Activated naive CD8-positive, alpha-beta T cell treated with anti-CD3 and anti-CD28 coated beads for 36 hours (primary cell): ENCODE data around the gene TMPRSS9. TPM values are rescaled to one million over a fixed set of nuclear protein-coding genes. Genes with fewer than 3 reads are reported as not detected.
"Not testable (repeated sequence)": the region's sequence is repeated elsewhere in the genome, so short reads cannot be mapped to it uniquely, and the experiment has no call there.

Experiments
- DNase-seq: peaks from one replicate; pipeline ENCODE4 v3.0.0; 2021
- H3K27ac Mint-ChIP-seq: one replicate; pipeline ENCODE4 v1.8.0; 2022; ENCODE audit warnings: mild to moderate bottlenecking, moderate library complexity, mixed read lengths
- H3K27me3 Mint-ChIP-seq: one replicate; pipeline ENCODE4 v1.8.0; 2022; ENCODE audit warnings: mild to moderate bottlenecking, mixed read lengths
- H3K36me3 Mint-ChIP-seq: one replicate; pipeline ENCODE4 v1.8.0; 2021; ENCODE audit warnings: mild to moderate bottlenecking, mixed read lengths
- H3K4me1 Mint-ChIP-seq: one replicate; pipeline ENCODE4 v1.8.0; 2021; ENCODE audit warnings: mixed read lengths
- H3K4me3 Mint-ChIP-seq: one replicate; pipeline ENCODE4 v1.8.0; 2022; ENCODE audit warnings: mild to moderate bottlenecking, moderate library complexity, mixed read lengths
- H3K9me3 Mint-ChIP-seq: one replicate; pipeline ENCODE4 v1.8.0; 2022; ENCODE audit warnings: mixed read lengths
- total RNA-seq, 2 experiments: library from RNA; stranded (reverse); gene quantifications; one replicate each; pipeline ENCODE4 v1.2.3, GENCODE V29; 2021

TMPRSS9 gene
- total RNA-seq, 2 experiments from 2014 or later = not detected

- Mint-ChIP-seq H3K4me3 (no peak overlapping the region), H3K4me1 (peaks cover 4% of the 10 kb centered on the region), H3K27me3 (peaks cover 7% of the 10 kb centered on the region), H3K9me3 (peaks cover 11% of the 10 kb centered on the region), H3K27ac (no peak overlapping the region), H3K36me3 (no peaks in the 10 kb centered on the region)
- DNase-seq = no peak
Measured at GRCh38 chr19:2381148-2381820, 21.2 kb downstream of the TMPRSS9 start.

GRCh38 chr19:2382530-2383222 is 22.6 kb downstream of the TMPRSS9 start:
- Mint-ChIP-seq H3K4me1 (peaks cover 2% of the 10 kb centered on the region), H3K36me3 (no peaks in the 10 kb centered on the region), H3K9me3 (peaks cover 9% of the 10 kb centered on the region), H3K27ac (no peak overlapping the region), H3K4me3 (no peak overlapping the region), H3K27me3 (peaks cover 5% of the 10 kb centered on the region)
- DNase-seq = no peak

- Mint-ChIP-seq H3K9me3 (no peaks in the 10 kb centered on the region), H3K27ac (no peak overlapping the region), H3K4me1 (peaks cover 2% of the 10 kb centered on the region), H3K4me3 (no peak overlapping the region), H3K27me3 (peaks cover 4% of the 10 kb centered on the region), H3K36me3 (no peaks in the 10 kb centered on the region)
- DNase-seq = no peak
Measured at GRCh38 chr19:2385053-2385721, 25.1 kb downstream of the TMPRSS9 start.

GRCh38 chr19:2387367-2388288 is 27.6 kb downstream of the TMPRSS9 start:
- H3K9me3 Mint-ChIP-seq = no peaks in the 10 kb centered on the region
- no peaks in the 10 kb centered on the region for H3K36me3 Mint-ChIP-seq
- no peak overlapping the region for H3K4me3 Mint-ChIP-seq
- DNase-seq = no peak
- no peak overlapping the region for H3K27ac Mint-ChIP-seq
- peaks cover 5% of the 10 kb centered on the region for H3K4me1 Mint-ChIP-seq
- H3K27me3 Mint-ChIP-seq = peaks cover 4% of the 10 kb centered on the region

GRCh38 chr19:2389594-2389993 is 29.5 kb downstream of the TMPRSS9 start:
- no peak overlapping the region for H3K27ac Mint-ChIP-seq
- peaks cover 13% of the 10 kb centered on the region for H3K4me1 Mint-ChIP-seq
- H3K9me3 Mint-ChIP-seq = no peaks in the 10 kb centered on the region
- DNase-seq = no peak
- H3K4me3 Mint-ChIP-seq = no peak overlapping the region
- H3K27me3 Mint-ChIP-seq = no peaks in the 10 kb centered on the region
- H3K36me3 Mint-ChIP-seq = no peaks in the 10 kb centered on the region

GRCh38 chr19:2391118-2391725 is 31.2 kb downstream of the TMPRSS9 start:
- no peaks in the 10 kb centered on the region for H3K27me3 Mint-ChIP-seq

GRCh38 chr19:2392366-2392765 is 32.3 kb downstream of the TMPRSS9 start:
- DNase-seq = no peak
- Mint-ChIP-seq H3K27ac (no peak overlapping the region), H3K9me3 (no peaks in the 10 kb centered on the region), H3K27me3 (no peaks in the 10 kb centered on the region), H3K4me3 (no peak overlapping the region), H3K4me1 (peaks cover 15% of the 10 kb centered on the region), H3K36me3 (no peaks in the 10 kb centered on the region)

More at GRCh38 chr19:2391118-2391725, 31.2 kb downstream of the TMPRSS9 start:
- DNase-seq = peak; percentile 15
- Mint-ChIP-seq H3K9me3 (no peaks in the 10 kb centered on the region), H3K4me1 (peaks cover 15% of the 10 kb centered on the region), H3K27ac (no peak overlapping the region), H3K4me3 (no peak overlapping the region), H3K36me3 (no peaks in the 10 kb centered on the region)

- H3K4me3 Mint-ChIP-seq, H3K27me3 Mint-ChIP-seq, H3K9me3 Mint-ChIP-seq, H3K36me3 Mint-ChIP-seq: not testable (repeated sequence)
- Mint-ChIP-seq H3K27ac (peak overlapping the region; percentile 59), H3K4me1 (peaks cover 15% of the 10 kb centered on the region)
- peak; percentile 25 for DNase-seq
Measured at GRCh38 chr19:2392899-2393298, 32.8 kb downstream of the TMPRSS9 start.

- H3K27ac Mint-ChIP-seq = no peak overlapping the region
- no peak overlapping the region for H3K4me3 Mint-ChIP-seq
- H3K4me1 Mint-ChIP-seq = peaks cover 15% of the 10 kb centered on the region
- no peaks in the 10 kb centered on the region for H3K27me3 Mint-ChIP-seq
- H3K9me3 Mint-ChIP-seq = no peaks in the 10 kb centered on the region
- H3K36me3 Mint-ChIP-seq = no peaks in the 10 kb centered on the region
- DNase-seq = peak; percentile 33
Measured at GRCh38 chr19:2394054-2394441, 34.0 kb downstream of the TMPRSS9 start.

GRCh38 chr19:2394442-2395292 is 34.6 kb downstream of the TMPRSS9 start:
- peak overlapping the region; percentile 50 for H3K4me3 Mint-ChIP-seq
- no peaks in the 10 kb centered on the region for H3K27me3 Mint-ChIP-seq
- no peak for DNase-seq
- H3K9me3 Mint-ChIP-seq = no peaks in the 10 kb centered on the region
- no peak overlapping the region for H3K27ac Mint-ChIP-seq
- H3K4me1 Mint-ChIP-seq = peaks cover 15% of the 10 kb centered on the region
- H3K36me3 Mint-ChIP-seq = no peaks in the 10 kb centered on the region

GRCh38 chr19:2395293-2395829 is 35.3 kb downstream of the TMPRSS9 start:
- peaks cover 15% of the 10 kb centered on the region for H3K4me1 Mint-ChIP-seq
- H3K36me3 Mint-ChIP-seq, H3K9me3 Mint-ChIP-seq, H3K27ac Mint-ChIP-seq, H3K27me3 Mint-ChIP-seq, DNase-seq, H3K4me3 Mint-ChIP-seq: not testable (repeated sequence)

- DNase-seq, H3K36me3 Mint-ChIP-seq, H3K27me3 Mint-ChIP-seq, H3K4me3 Mint-ChIP-seq, H3K27ac Mint-ChIP-seq, H3K9me3 Mint-ChIP-seq: not testable (repeated sequence)
- H3K4me1 Mint-ChIP-seq = peaks cover 13% of the 10 kb centered on the region
Measured at GRCh38 chr19:2397173-2397572, 37.1 kb downstream of the TMPRSS9 start.

GRCh38 chr19:2398735-2399305 is 38.8 kb downstream of the TMPRSS9 start:
- H3K9me3 Mint-ChIP-seq = no peaks in the 10 kb centered on the region
- H3K4me3 Mint-ChIP-seq = no peak overlapping the region
- no peak for DNase-seq
- H3K4me1 Mint-ChIP-seq = peaks cover 5% of the 10 kb centered on the region
- H3K36me3 Mint-ChIP-seq = no peaks in the 10 kb centered on the region
- H3K27ac Mint-ChIP-seq = no peak overlapping the region
- no peaks in the 10 kb centered on the region for H3K27me3 Mint-ChIP-seq
